ENCODE results near the gene SKAP2.

GRCh38 chr7:26696978-26697377 lies 167.4 kb downstream of the SKAP2 start:
- TF ChIP-seq, protein P1, sequence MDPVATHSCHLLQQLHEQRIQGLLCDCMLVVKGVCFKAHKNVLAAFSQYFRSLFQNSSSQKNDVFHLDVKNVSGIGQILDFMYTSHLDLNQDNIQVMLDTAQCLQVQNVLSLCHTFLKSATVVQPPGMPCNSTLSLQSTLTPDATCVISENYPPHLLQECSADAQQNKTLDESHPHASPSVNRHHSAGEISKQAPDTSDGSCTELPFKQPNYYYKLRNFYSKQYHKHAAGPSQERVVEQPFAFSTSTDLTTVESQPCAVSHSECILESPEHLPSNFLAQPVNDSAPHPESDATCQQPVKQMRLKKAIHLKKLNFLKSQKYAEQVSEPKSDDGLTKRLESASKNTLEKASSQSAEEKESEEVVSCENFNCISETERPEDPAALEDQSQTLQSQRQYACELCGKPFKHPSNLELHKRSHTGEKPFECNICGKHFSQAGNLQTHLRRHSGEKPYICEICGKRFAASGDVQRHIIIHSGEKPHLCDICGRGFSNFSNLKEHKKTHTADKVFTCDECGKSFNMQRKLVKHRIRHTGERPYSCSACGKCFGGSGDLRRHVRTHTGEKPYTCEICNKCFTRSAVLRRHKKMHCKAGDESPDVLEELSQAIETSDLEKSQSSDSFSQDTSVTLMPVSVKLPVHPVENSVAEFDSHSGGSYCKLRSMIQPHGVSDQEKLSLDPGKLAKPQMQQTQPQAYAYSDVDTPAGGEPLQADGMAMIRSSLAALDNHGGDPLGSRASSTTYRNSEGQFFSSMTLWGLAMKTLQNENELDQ (CRISPR knock-in tag; IDR thresholded peaks at IDR 0.05; ENCODE audit: borderline replicate concordance) = no peak
- TF ChIP-seq ZNF431 (CRISPR knock-in tag; IDR thresholded peaks at IDR 0.05; ENCODE audit: borderline replicate concordance, low read depth) = no peak
